OCI-LY7 (cell line): ENCODE data around the gene ZYG11A. TPM values are rescaled to one million over a fixed set of nuclear protein-coding genes. Genes with fewer than 3 reads are reported as not detected.

ENCODE experiments used
- BruUV-seq: library from RNA; stranded (reverse); fragments of 400-500 nt; replicated peaks from 2 replicates; lab custom pipeline; 2021; lab: Mats Ljungman, UMichigan
- CTCF ChIA-PET: fragments of 300-600 bp; sonication (Branson Sonifier 250); formaldehyde crosslinking; loops from one replicate; lab custom pipeline; 2022; ENCODE audit warnings: antibody characterized with exemption; ENCODE audit not compliant: unreplicated experiment; lab: Charles Lee
- POLR2A ChIA-PET: fragments of 300-600 bp; sonication (Branson Sonifier 250); formaldehyde crosslinking; loops from one replicate; lab custom pipeline; 2022; ENCODE audit warnings: antibody characterized with exemption; lab: Charles Lee
- DNase-seq: peaks from one replicate; pipeline ENCODE4 v3.0.0-alpha.2; 2015; ENCODE audit warnings: low spot score
- H2AFZ ChIP-seq: fragments of 200-600 bp; sonication (generic), shearing (Covaris generic); 2 replicates; pipeline ENCODE4 v1.6.1; 2014; ENCODE audit warnings: mild to moderate bottlenecking, antibody characterized with exemption, low read length, moderate library complexity
- H3K27ac ChIP-seq: fragments of 200-600 bp; sonication (generic); 2 replicates; pipeline ENCODE4 v1.5.1; 2014; ENCODE audit warnings: mixed run types, low read depth, mild to moderate bottlenecking, moderate library complexity, low read length, inconsistent platforms; ENCODE audit not compliant: poor library complexity, severe bottlenecking
- H3K36me3 ChIP-seq: fragments of 200-600 bp; sonication (generic); 2 replicates; pipeline ENCODE4 v1.6.1; 2014; ENCODE audit warnings: mild to moderate bottlenecking, antibody characterized with exemption, low read length, moderate library complexity, mixed read lengths; ENCODE audit not compliant: insufficient read depth
- H3K4me1 ChIP-seq: fragments of 200-600 bp; sonication (generic); 2 replicates; pipeline ENCODE4 v1.5.1; 2014; ENCODE audit warnings: mild to moderate bottlenecking, low read length; ENCODE audit not compliant: insufficient read depth, poor library complexity, severe bottlenecking
- H3K4me2 ChIP-seq: fragments of 200-600 bp; sonication (generic); 2 replicates; pipeline ENCODE4 v1.6.1; 2014; ENCODE audit warnings: mild to moderate bottlenecking, low read length
- H3K4me3 ChIP-seq: fragments of 200-600 bp; sonication (generic); 2 replicates; pipeline ENCODE4 v1.5.1; 2014; ENCODE audit warnings: mild to moderate bottlenecking, low read depth, low read length; ENCODE audit not compliant: poor library complexity, severe bottlenecking
- H3K79me2 ChIP-seq: fragments of 200-600 bp; sonication (generic); 2 replicates; pipeline ENCODE4 v1.6.1; 2016; ENCODE audit warnings: low read depth, mild to moderate bottlenecking, low read length, moderate library complexity, mixed read lengths; ENCODE audit not compliant: insufficient read depth
- H3K9me2 ChIP-seq: fragments of 200-600 bp; sonication (generic); 2 replicates; pipeline ENCODE4 v1.6.1; 2016; ENCODE audit warnings: mild to moderate bottlenecking, low read length, mixed read lengths; ENCODE audit not compliant: insufficient read depth
- H3K9me3 ChIP-seq: fragments of 200-600 bp; sonication (generic); 2 replicates; pipeline ENCODE4 v1.6.1; 2014; ENCODE audit warnings: mild to moderate bottlenecking, mixed run types, low read length, mixed read lengths
- H4K20me1 ChIP-seq: fragments of 200-600 bp; sonication (generic); 2 replicates; pipeline ENCODE4 v1.6.1; 2014; ENCODE audit warnings: mild to moderate bottlenecking, antibody characterized with exemption, low read length, moderate library complexity, mixed read lengths; ENCODE audit not compliant: insufficient read depth
- EZH2phosphoT487 ChIP-seq: fragments of 200-600 bp; sonication (generic); IDR thresholded peaks from 2 replicates; pipeline ENCODE4 v1.6.1; 2018; ENCODE audit warnings: low read depth, borderline replicate concordance, mild to moderate bottlenecking, mixed run types, antibody characterized with exemption, low read length, moderate library complexity, mixed read lengths
- intact Hi-C: fragments of 100-400 bp; cut with micrococcal nuclease; formaldehyde crosslinking; loops from one replicate; pipeline ENCODE4 v1.10.0; 2022; ENCODE audit not compliant: unreplicated experiment
- total RNA-seq, 2 experiments: library from RNA; depleted of rRNA in 1 of 2; stranded (reverse); fragments of >200 nt in 1 of 2; shearing (Covaris generic) in 1 of 2; gene quantifications; 2 replicates each; pipeline ENCODE4 v1.2.3, GENCODE V29; 2014 to 2022
- TF ChIP-seq, protein P1 (sequence below): fragments of 200-600 bp; sonication (generic); conservative IDR thresholded peaks from 2 replicates; pipeline ENCODE4 v1.5.1; 2014; ENCODE audit warnings: mild to moderate bottlenecking, antibody characterized with exemption, low read length, moderate library complexity, mixed read lengths

ZYG11A gene
- total RNA-seq, 2 experiments from 2014 or later, result not detected

DNA sequence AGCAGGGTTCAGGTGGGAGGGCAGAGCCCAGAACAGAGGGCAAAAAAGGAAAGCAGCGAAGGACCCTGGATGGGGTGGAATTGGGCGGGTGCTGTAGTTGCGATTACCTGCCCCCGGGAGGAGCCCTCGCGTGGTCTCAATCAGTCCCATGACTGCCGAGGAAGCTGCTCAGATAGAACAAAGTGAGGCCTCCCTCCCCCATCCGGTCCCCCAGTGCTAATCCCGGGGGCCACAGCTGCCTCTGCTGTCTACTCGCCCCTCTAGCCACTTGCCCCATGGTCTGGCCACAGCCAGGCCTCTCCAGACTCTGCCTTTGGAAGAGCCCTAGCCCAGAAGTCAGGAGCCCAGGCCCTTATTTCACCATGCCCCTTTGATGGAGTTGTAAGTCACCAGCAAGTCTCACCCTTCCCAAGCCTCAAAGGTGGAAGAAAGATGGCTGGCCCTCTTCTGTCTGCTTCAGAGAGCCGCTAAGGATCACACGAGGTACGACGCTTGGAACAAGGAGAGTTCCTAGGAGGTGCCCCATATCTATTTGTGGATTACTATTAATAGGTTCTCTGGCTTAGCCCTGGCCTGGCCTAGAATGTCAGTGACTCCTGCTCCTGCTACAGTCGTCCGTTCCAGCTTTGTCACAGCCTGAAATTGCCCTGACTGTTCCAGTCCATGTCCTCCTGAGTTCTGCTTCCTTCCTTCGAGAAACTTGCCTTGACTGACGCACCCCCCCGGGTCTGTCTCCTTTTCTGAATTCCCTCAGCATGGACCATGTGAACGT is 62.6 kb downstream of the ZYG11A start:
- peak; percentile 58 for DNase-seq
- Histone ChIP-seq H3K9me2 (no peaks in the 10 kb centered on the region), H3K4me2 (no peak overlapping the region), H3K27ac (no peak overlapping the region), H2AFZ (peak overlapping the region; percentile 37; the same call in 1 of the 2 replicates), H3K4me3 (no peak overlapping the region), H4K20me1 (no peaks in the 10 kb centered on the region), H3K36me3 (no peaks in the 10 kb centered on the region), H3K9me3 (no peaks in the 10 kb centered on the region), H3K79me2 (no peaks in the 10 kb centered on the region), H3K4me1 (peaks cover 3% of the 10 kb centered on the region)
- POLR2A ChIA-PET, result no interaction called here
- TF ChIP-seq, protein P1, sequence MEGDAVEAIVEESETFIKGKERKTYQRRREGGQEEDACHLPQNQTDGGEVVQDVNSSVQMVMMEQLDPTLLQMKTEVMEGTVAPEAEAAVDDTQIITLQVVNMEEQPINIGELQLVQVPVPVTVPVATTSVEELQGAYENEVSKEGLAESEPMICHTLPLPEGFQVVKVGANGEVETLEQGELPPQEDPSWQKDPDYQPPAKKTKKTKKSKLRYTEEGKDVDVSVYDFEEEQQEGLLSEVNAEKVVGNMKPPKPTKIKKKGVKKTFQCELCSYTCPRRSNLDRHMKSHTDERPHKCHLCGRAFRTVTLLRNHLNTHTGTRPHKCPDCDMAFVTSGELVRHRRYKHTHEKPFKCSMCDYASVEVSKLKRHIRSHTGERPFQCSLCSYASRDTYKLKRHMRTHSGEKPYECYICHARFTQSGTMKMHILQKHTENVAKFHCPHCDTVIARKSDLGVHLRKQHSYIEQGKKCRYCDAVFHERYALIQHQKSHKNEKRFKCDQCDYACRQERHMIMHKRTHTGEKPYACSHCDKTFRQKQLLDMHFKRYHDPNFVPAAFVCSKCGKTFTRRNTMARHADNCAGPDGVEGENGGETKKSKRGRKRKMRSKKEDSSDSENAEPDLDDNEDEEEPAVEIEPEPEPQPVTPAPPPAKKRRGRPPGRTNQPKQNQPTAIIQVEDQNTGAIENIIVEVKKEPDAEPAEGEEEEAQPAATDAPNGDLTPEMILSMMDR, result peak; percentile 77
- TF ChIP-seq EZH2phosphoT487, result no peak
- intact Hi-C loops, result loop anchor here (1.0 to 10.0 kb wide), 2 partner anchors 150 to 277 kb away; no protein-coding TSS in a partner anchor
- no TSS peak for BruUV-seq
- CTCF ChIA-PET, result no interaction called here

DNA sequence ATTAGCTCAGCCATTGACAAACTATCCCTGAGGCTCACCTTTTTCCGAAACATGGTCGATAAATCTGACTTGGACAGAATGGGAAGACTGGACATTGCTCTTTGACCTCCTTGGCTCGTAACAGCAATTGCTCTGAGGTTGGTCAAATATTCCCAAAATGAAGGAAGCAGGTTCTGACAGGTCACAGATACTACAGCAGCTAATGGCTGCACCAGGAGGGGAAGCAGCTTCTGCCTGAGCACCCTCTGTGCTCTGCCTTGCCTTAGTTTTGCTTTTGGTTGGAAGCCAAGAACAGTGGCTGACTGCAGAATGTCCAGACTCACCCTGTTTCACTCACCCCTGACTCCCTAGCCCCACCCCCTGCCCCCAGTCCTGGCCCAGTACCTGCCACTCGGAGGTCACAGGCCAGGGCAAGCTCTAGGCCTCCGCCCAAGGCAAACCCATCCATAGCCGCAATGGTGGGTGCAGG is 63.6 kb downstream of the ZYG11A start:
- no peak for TF ChIP-seq EZH2phosphoT487
- TF ChIP-seq, protein P1, result no peak
- intact Hi-C loops, result loop anchor here (10.0 kb wide), 1 partner anchor 149 kb away; no protein-coding TSS in a partner anchor
- Histone ChIP-seq H3K4me3 (no peak overlapping the region), H3K27ac (no peak overlapping the region), H4K20me1 (no peaks in the 10 kb centered on the region), H3K9me3 (no peaks in the 10 kb centered on the region), H3K4me1 (peaks cover 3% of the 10 kb centered on the region), H3K4me2 (no peak overlapping the region), H2AFZ (no peak overlapping the region), H3K9me2 (no peaks in the 10 kb centered on the region), H3K79me2 (no peaks in the 10 kb centered on the region), H3K36me3 (no peaks in the 10 kb centered on the region)
- no TSS peak for BruUV-seq
- ChIA-PET CTCF (interaction anchor here (0.5 kb wide), 1 partner anchor 58 kb away, joined by 3 read pairs; no protein-coding TSS in a partner anchor), POLR2A (interaction anchor here (0.5 kb wide), 1 partner anchor 153 kb away, joined by 4 read pairs; no protein-coding TSS in a partner anchor)
- no peak for DNase-seq
